IMR-90 (cell line): Measurements from ENCODE around the gene EP300. TPM values are rescaled to one million over a fixed set of nuclear protein-coding genes. Genes with fewer than 3 reads are reported as not detected.
A peak's percentile ranks its signal among the peaks of the same experiment; 100 is the strongest.

Source experiments
- ATAC-seq: fragments of 200-7000 bp; cut with Tn5 transposase; 2 replicates; pipeline ENCODE4 v1.9.1; 2020; ENCODE audit warnings: low read depth, mild to moderate bottlenecking, moderate library complexity
- BruUV-seq: library from RNA; stranded (reverse); fragments of 400-500 nt; replicated peaks from 2 replicates; lab custom pipeline; 2021; lab: Mats Ljungman, UMichigan
- CTCF ChIA-PET: fragments of 300-600 bp; formaldehyde crosslinking; extraction: SDS; loops from one replicate; lab custom pipeline; 2021; ENCODE audit warnings: antibody characterized with exemption; lab: Yijun Ruan, JAX
- POLR2A ChIA-PET: fragments of 300-600 bp; sonication (Branson Sonifier 250); formaldehyde crosslinking; loops from one replicate; lab custom pipeline; 2022; ENCODE audit warnings: antibody characterized with exemption; ENCODE audit not compliant: unreplicated experiment; lab: Charles Lee
- DNase-seq: peaks from one replicate; pipeline ENCODE4 v3.0.0; 2013
- H2AFZ ChIP-seq: replicated peaks from 2 replicates; pipeline ENCODE3; 2013; ENCODE audit warnings: low read length, mild to moderate bottlenecking; ENCODE audit not compliant: poor library complexity
- H2AK5ac ChIP-seq: 2 replicates; pipeline ENCODE4 v1.6.1; 2013; ENCODE audit warnings: low read depth, low read length, inconsistent platforms
- H2AK9ac ChIP-seq: replicated peaks from 2 replicates; pipeline ENCODE3; 2013; ENCODE audit warnings: mild to moderate bottlenecking, low read depth, low read length, moderate library complexity; ENCODE audit not compliant: poor library complexity
- H2BK120ac ChIP-seq: 2 replicates; pipeline ENCODE4 v1.6.1; 2013; ENCODE audit warnings: low read depth, low read length, inconsistent platforms
- H2BK15ac ChIP-seq: 3 replicates; pipeline ENCODE4 v1.6.1; 2013; ENCODE audit warnings: low read depth, low read length, inconsistent platforms
- H2BK20ac ChIP-seq: 2 replicates; pipeline ENCODE4 v1.6.1; 2013; ENCODE audit warnings: low read depth, mild to moderate bottlenecking, inconsistent platforms, low read length, moderate library complexity
- H2BK5ac ChIP-seq: 2 replicates; pipeline ENCODE4 v1.6.1; 2013; ENCODE audit warnings: mild to moderate bottlenecking, low read depth, low read length, inconsistent platforms; ENCODE audit not compliant: poor library complexity, severe bottlenecking
- H3K14ac ChIP-seq: replicated peaks from 2 replicates; pipeline ENCODE4 v1.6.1; 2013; ENCODE audit warnings: low read depth, low read length, inconsistent platforms
- H3K18ac ChIP-seq: 2 replicates; pipeline ENCODE4 v1.6.1; 2013; ENCODE audit warnings: low read depth, low read length, control low read depth
- H3K23ac ChIP-seq: 2 replicates; pipeline ENCODE4 v1.6.1; 2013; ENCODE audit warnings: low read depth, low read length, inconsistent platforms
- H3K27ac ChIP-seq: 2 replicates; pipeline ENCODE4 v1.5.1; 2013; ENCODE audit warnings: mild to moderate bottlenecking, control low read depth, low read length; ENCODE audit not compliant: insufficient read depth
- H3K27me3 ChIP-seq: 2 replicates; pipeline ENCODE4 v1.6.1; 2013; ENCODE audit warnings: low read length; ENCODE audit not compliant: control insufficient read depth, insufficient read depth
- H3K36me3 ChIP-seq: 2 replicates; pipeline ENCODE4 v1.6.1; 2013; ENCODE audit warnings: low read length, mixed read lengths; ENCODE audit not compliant: control insufficient read depth, insufficient read depth
- H3K4ac ChIP-seq: 2 replicates; pipeline ENCODE4 v1.6.1; 2013; ENCODE audit warnings: low read depth, low read length, inconsistent platforms
- H3K4me1 ChIP-seq: 2 replicates; pipeline ENCODE4 v1.6.1; 2013; ENCODE audit warnings: low read length, mixed read lengths; ENCODE audit not compliant: control insufficient read depth, insufficient read depth
- H3K4me2 ChIP-seq: 2 replicates; pipeline ENCODE4 v1.6.1; 2013; ENCODE audit warnings: low read depth, mild to moderate bottlenecking, control low read depth, low read length, moderate library complexity
- H3K4me3 ChIP-seq: 2 replicates; pipeline ENCODE4 v1.5.1; 2013; ENCODE audit warnings: low read depth, mild to moderate bottlenecking, control low read depth, low read length, moderate library complexity; ENCODE audit not compliant: insufficient read depth
- H3K56ac ChIP-seq: 2 replicates; pipeline ENCODE4 v1.6.1; 2013; ENCODE audit warnings: low read length, inconsistent platforms; ENCODE audit not compliant: insufficient read depth; ENCODE audit errors: extremely low read depth
- H3K79me1 ChIP-seq, 2 experiments: 2 replicates each; pipeline ENCODE4 v1.6.1; 2013; ENCODE audit warnings: low read length in 2 of 2, inconsistent platforms in 1 of 2, low read depth in 1 of 2
- H3K9ac ChIP-seq: 2 replicates; pipeline ENCODE4 v1.6.1; 2013; ENCODE audit warnings: low read depth, low read length, control low read depth
- H3K9me1 ChIP-seq: 2 replicates; pipeline ENCODE4 v1.6.1; 2013; ENCODE audit warnings: low read length, inconsistent platforms; ENCODE audit not compliant: insufficient read depth
- H3K9me3 ChIP-seq: 2 replicates; pipeline ENCODE4 v1.6.1; 2013; ENCODE audit warnings: low read length; ENCODE audit not compliant: control insufficient read depth, insufficient read depth
- H4K20me1 ChIP-seq: 2 replicates; pipeline ENCODE4 v1.6.1; 2013; ENCODE audit warnings: low read length, inconsistent platforms; ENCODE audit not compliant: insufficient read depth
- H4K5ac ChIP-seq: 2 replicates; pipeline ENCODE4 v1.6.1; 2013; ENCODE audit warnings: mild to moderate bottlenecking, low read depth, low read length, control low read depth
- H4K8ac ChIP-seq, 2 experiments: 2 replicates each; pipeline ENCODE4 v1.6.1; 2013; ENCODE audit warnings: low read depth in 2 of 2, low read length in 2 of 2, control low read depth in 1 of 2, inconsistent platforms in 1 of 2
- H4K91ac ChIP-seq: 2 replicates; pipeline ENCODE4 v1.6.1; 2013; ENCODE audit warnings: low read depth, low read length, inconsistent platforms; ENCODE audit not compliant: insufficient read depth
- CEBPB ChIP-seq: IDR thresholded peaks from 2 replicates; pipeline ENCODE4 v1.6.1; 2012; ENCODE audit warnings: low read depth, low read length, improper control_type of control experiment
- CHD1 ChIP-seq: IDR thresholded peaks from 2 replicates; pipeline ENCODE4 v1.6.1; 2012; ENCODE audit warnings: low read depth, low read length, improper control_type of control experiment
- MAZ ChIP-seq: IDR thresholded peaks from 2 replicates; pipeline ENCODE4 v1.6.1; 2012; ENCODE audit warnings: low read depth, mild to moderate bottlenecking, low read length, improper control_type of control experiment, moderate library complexity, borderline replicate concordance
- POLR2A ChIP-seq: IDR thresholded peaks from 2 replicates; pipeline ENCODE4 v1.6.1; 2012; ENCODE audit warnings: mild to moderate bottlenecking, low read depth, low read length
- RAD21 ChIP-seq: IDR thresholded peaks from 2 replicates; pipeline ENCODE4 v1.6.1; 2012; ENCODE audit warnings: low read length, improper control_type of control experiment
- WGBS, 2 experiments: methylation state at CpG; one replicate each; pipeline versions ENCODE4 v1.1.5 to v1.1.7; 2013; ENCODE audit warnings: missing lambda C conversion rate in 2 of 2; ENCODE audit not compliant: insufficient read length in 1 of 2; ENCODE audit errors: extremely low coverage in 2 of 2; 5-methylcytosine and 5-hydroxymethylcytosine counted together
- dilution Hi-C: fragments of 300-500 bp; cut with HindIII; formaldehyde crosslinking; loops from one replicate; pipeline ENCODE4 v1.14.3; 2018; ENCODE audit warnings: low sequenced_read_pairs; ENCODE audit not compliant: unreplicated experiment
- in situ Hi-C: fragments of 300-500 bp; cut with MboI; formaldehyde crosslinking; loops from 3 replicates; pipeline ENCODE4 v1.14.3; 2019; ENCODE audit warnings: low sequenced_read_pairs, inconsistent platforms, mixed read lengths
- intact Hi-C: fragments of 100-400 bp; cut with micrococcal nuclease; formaldehyde crosslinking; loops from 2 replicates; pipeline ENCODE4 v1.10.0; 2022
- polyA plus RNA-seq, 3 experiments: library from polyadenylated mRNA; depleted of rRNA; stranded (reverse); fragments of >200 nt; gene quantifications; 2 replicates each; pipeline ENCODE4 v1.2.3, GENCODE V29; 2012; ENCODE audit warnings: low replicate concordance in 1 of 3
- total RNA-seq: library from RNA; depleted of rRNA; stranded (reverse); fragments of >200 nt; gene quantifications from 2 replicates; pipeline ENCODE4 v1.2.3, GENCODE V29; 2012

EP300 gene
- total and polyA plus RNA-seq, 2 of the 4 experiments (the other 2 are of a cell fraction), result 23.3 to 27.4 TPM

DNA sequence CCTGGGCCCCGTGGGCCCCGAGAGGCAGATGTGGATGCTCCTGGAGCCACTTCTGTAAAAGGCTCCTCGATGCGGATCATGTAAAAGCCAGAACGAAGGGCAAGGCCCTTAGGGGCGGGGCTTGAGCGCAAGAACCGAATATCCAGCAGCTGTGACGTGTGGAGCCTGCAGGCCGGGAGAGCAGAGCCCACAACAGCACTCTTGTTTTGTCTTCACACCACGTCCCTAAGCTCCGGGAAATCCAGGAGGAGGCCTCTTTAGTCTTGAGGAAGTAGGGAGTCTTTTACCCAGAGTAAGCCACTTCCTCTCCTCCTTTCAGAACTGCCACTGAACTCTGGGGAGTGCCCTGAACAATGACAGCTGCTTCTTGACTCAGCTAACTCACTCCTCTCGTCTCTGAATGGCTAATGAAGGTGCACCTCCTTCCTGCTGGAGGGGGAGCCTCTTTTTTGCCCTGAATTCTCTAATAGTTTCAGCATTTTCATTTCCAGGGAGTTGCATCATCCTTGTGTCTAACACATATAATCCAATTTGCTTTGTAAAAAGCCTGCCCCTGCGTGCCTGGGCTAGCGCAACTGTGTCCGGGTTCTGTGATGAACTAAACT lies 125.3 kb downstream of the EP300 start:
- H3K9me1 ChIP-seq, result peaks cover 21% of the 10 kb centered on the region
- H3K4me3 ChIP-seq, result peak overlapping the region; percentile 11; the same call in 1 of the 2 replicates
- peak overlapping the region; percentile 33; the same call in 1 of the 2 replicates for H3K18ac ChIP-seq
- peak overlapping the region; percentile 88 for H2AFZ ChIP-seq
- peak overlapping the region; percentile 76 for H3K23ac ChIP-seq
- peak overlapping the region; percentile 77 for H2BK120ac ChIP-seq
- H3K4me2 ChIP-seq, result peak overlapping the region; percentile 42
- no peaks in the 10 kb centered on the region for H3K9me3 ChIP-seq
- peaks cover 7 to 28% of the 10 kb centered on the region in 2 experiments; a peak in 2 of 4 replicates for H3K79me1 ChIP-seq
- no peaks in the 10 kb centered on the region for H4K20me1 ChIP-seq
- peak overlapping the region; percentile 73 for H3K56ac ChIP-seq
- peaks cover 18% of the 10 kb centered on the region for H3K4me1 ChIP-seq
- peak overlapping the region; percentile 96 for H3K4ac ChIP-seq
- TF ChIP-seq CEBPB (peak; percentile 98), POLR2A (peak; percentile 58; the same call in 1 of the 2 replicates), MAZ (peak; percentile 23; the same call in 1 of the 2 replicates), CHD1 (no peak), RAD21 (no peak)
- peak overlapping the region; percentile 82 for H3K27ac ChIP-seq
- H3K14ac ChIP-seq, result peak overlapping the region; percentile 90
- H2BK20ac ChIP-seq, result peak overlapping the region; percentile 40
- H2BK5ac ChIP-seq, result peak overlapping the region; percentile 70
- H3K27me3 ChIP-seq, result no peaks in the 10 kb centered on the region
- intact Hi-C loops, result no loop called here
- POLR2A ChIA-PET, result interaction anchor here (0.6 kb wide), 1 partner anchor 918 kb away, joined by 3 read pairs; no protein-coding TSS in a partner anchor
- H4K91ac ChIP-seq, result peak overlapping the region; percentile 94
- H4K5ac ChIP-seq, result peak overlapping the region; percentile 80
- H2AK9ac ChIP-seq, result peak overlapping the region; percentile 79
- H3K9ac ChIP-seq, result peak overlapping the region; percentile 47
- H2AK5ac ChIP-seq, result peak overlapping the region; percentile 33; the same call in 1 of the 2 replicates
- BruUV-seq, result no TSS peak
- DNase-seq (peak; percentile 92), ATAC-seq (peak; percentile 95)
- CTCF ChIA-PET, result interaction anchor here (0.6 kb wide), 1 partner anchor 52 kb away, joined by 3 read pairs; no protein-coding TSS in a partner anchor
- peaks cover 21% of the 10 kb centered on the region for H3K36me3 ChIP-seq
- in situ Hi-C loops, result no loop called here
- whole genome bisulfite sequencing, 2 experiments, result 14% methylated on average over 4 of the region's 16 CpGs; no CpG with 5 or more reads in 1 of the 2 experiments
- peak overlapping the region; percentile 34 to 91; a peak in 3 of 4 replicates for H4K8ac ChIP-seq
- dilution Hi-C loops, result no loop called here
- H2BK15ac ChIP-seq, result peak overlapping the region; percentile 37; the same call in 2 of the 3 replicates
